GM12878 (cell line): ENCODE data around the gene JAKMIP1.

Source experiments
- EP300 ChIP-seq, 2 experiments: fragments of 150-350 bp in 1 of 2; IDR thresholded peaks; 2 replicates each; pipeline ENCODE4 v1.6.1; 2011 to 2012; ENCODE audit warnings: low read depth in 2 of 2, low read length in 2 of 2, borderline replicate concordance in 1 of 2, improper control_type of control experiment in 1 of 2, inconsistent platforms in 1 of 2; ENCODE audit not compliant: control insufficient read depth in 1 of 2
- NBN ChIP-seq: fragments of 450-650 bp; IDR thresholded peaks from 2 replicates; pipeline ENCODE4 v1.6.1; 2016
- SRF ChIP-seq, 2 experiments: IDR thresholded peaks; 2 replicates each; pipeline ENCODE4 v1.6.1; 2011; ENCODE audit warnings: low read depth in 2 of 2, low read length in 2 of 2, mild to moderate bottlenecking in 1 of 2, moderate library complexity in 1 of 2
- TF ChIP-seq, protein P1 (sequence below): IDR thresholded peaks from 2 replicates; pipeline ENCODE4 v1.6.1; 2011; ENCODE audit warnings: low read depth, low read length, improper control_type of control experiment, borderline replicate concordance

DNA sequence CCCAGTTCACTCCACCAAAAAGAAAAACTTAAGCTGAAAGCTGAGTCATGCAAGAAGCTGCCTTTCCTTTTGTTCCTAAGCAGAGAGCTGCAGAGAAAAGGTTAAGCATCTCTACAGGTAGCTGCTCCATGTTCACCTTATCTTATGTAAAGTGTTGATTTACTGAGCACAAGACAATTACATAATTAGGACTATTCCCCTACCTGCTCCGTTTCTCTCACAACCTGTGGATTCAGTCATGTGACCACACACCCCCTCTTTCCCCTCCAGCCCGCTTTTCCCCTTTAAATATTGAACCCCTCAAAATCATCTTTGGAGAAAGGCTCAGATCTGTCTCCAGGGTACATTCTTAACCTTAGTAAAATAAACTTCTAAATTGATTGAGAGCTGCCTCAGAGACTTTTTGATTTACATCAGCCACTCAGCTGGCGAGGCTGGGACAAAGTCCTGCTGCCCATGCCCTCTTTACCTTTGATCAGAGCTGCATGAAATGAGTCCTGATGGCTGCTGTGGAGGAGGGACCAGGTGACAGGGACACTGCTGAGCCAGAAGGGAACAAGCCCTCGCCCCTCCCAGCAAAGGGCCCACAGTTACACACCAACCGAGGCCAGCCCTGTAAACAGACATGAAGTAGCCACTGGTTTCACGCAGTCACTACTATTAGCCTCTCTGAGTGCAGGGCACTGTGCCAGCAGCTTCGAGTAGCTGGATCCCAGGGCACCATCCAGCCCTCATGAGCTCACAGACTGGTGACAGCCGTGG, 128.2 kb downstream of the JAKMIP1 start:
- no peak for TF ChIP-seq NBN
- TF ChIP-seq EP300 (IDR thresholded peaks at IDR 0.05; ENCODE audit: borderline replicate concordance in 1 of 2, control insufficient read depth in 1 of 2, low read depth in 2 of 2, low read length in 2 of 2) = no peak
- TF ChIP-seq, protein P1, sequence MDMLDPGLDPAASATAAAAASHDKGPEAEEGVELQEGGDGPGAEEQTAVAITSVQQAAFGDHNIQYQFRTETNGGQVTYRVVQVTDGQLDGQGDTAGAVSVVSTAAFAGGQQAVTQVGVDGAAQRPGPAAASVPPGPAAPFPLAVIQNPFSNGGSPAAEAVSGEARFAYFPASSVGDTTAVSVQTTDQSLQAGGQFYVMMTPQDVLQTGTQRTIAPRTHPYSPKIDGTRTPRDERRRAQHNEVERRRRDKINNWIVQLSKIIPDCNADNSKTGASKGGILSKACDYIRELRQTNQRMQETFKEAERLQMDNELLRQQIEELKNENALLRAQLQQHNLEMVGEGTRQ = no peak
- no peak for TF ChIP-seq SRF (IDR thresholded peaks at IDR 0.05; ENCODE audit: low read depth in 2 of 2, low read length in 2 of 2)
